HuH-7.5 (cell line): ENCODE measurements around the gene NHERF2.
A peak's percentile ranks its signal among the peaks of the same experiment; 100 is the strongest.

Source experiments
- DNase-seq: peaks from one replicate; pipeline ENCODE4 v3.0.0; 2011; ENCODE audit warnings: low spot score

Gene NHERF2

GRCh38 chr16:1991135-1991551 lies 35.6 kb upstream of the NHERF2 start:
- no peak for DNase-seq

DNA sequence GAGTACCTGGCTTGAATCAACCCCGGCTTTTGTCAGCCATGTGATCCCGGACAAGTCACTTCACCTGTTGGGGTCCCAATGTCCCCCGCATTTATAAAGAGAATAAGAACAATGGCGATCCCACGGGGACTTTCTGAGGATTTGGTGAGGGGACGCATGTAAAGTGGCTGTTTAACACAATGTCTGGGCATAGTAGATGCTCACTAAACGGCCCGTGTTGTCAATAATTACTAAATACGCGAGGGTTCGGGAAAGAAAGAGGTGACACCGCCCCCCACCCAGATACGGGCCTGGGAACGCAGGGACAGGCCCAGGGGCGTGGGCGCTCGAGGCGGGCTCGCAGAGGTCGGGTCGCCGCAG lies 35.1 kb upstream of the NHERF2 start:
- DNase-seq: no peak

GRCh38 chr16:1991948-1992703 lies 34.6 kb upstream of the NHERF2 start:
- DNase-seq: peak; percentile 92

DNA sequence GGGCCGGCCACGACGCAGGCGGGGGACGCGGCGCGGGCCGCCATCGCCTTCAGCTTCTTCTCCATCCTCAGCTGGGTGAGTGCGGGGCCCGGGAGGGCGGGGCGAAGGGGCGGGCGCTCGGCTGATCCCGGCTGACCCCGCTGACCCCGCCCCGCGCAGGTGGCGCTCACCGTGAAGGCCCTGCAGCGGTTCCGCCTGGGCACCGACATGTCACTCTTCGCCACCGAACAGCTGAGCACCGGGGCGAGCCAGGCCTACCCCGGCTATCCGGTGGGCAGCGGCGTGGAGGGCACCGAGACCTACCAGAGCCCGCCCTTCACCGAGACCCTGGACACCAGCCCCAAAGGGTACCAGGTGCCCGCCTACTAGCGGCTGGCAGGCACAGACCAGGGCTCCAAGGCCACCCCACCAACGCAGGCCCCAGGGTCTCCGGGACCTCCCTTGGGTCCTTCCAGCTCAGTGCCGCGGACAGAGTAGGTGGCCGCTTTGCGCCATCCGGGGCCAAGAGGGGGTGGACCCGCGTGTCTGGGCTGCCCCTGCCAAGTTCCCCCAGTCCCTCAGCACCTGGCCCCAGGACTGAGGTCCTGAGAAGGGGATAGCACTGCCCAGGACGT lies 33.9 kb upstream of the NHERF2 start:
- no peak for DNase-seq

GRCh38 chr16:1993731-1994131 lies 33.0 kb upstream of the NHERF2 start:
- DNase-seq: no peak

GRCh38 chr16:1997494-1998359 lies 29.0 kb upstream of the NHERF2 start:
- no peak for DNase-seq

DNA sequence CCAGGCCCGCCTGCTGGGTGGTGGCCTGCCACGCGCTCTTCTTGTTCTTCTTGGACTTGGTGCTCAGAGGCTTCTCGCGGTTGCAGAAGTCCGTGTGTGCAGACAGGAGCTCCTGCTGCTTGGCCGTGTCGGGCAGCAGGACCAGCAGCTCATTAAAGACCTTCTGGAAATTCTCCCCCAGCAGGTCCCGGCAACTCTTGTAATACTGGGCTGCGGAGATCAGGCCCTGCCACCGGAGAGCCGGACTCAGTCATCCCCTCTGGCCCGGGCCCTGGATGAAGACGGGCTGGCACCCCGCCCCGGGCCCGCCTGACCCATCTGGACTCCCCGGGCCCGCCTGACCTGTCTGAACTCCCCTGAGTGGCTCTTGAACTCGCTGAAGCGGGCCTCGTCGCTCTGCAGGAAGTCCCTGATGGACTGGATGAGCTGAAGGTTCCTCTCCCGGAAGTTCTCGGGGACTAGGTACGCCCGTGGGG lies 28.3 kb upstream of the NHERF2 start:
- no peak for DNase-seq

DNA sequence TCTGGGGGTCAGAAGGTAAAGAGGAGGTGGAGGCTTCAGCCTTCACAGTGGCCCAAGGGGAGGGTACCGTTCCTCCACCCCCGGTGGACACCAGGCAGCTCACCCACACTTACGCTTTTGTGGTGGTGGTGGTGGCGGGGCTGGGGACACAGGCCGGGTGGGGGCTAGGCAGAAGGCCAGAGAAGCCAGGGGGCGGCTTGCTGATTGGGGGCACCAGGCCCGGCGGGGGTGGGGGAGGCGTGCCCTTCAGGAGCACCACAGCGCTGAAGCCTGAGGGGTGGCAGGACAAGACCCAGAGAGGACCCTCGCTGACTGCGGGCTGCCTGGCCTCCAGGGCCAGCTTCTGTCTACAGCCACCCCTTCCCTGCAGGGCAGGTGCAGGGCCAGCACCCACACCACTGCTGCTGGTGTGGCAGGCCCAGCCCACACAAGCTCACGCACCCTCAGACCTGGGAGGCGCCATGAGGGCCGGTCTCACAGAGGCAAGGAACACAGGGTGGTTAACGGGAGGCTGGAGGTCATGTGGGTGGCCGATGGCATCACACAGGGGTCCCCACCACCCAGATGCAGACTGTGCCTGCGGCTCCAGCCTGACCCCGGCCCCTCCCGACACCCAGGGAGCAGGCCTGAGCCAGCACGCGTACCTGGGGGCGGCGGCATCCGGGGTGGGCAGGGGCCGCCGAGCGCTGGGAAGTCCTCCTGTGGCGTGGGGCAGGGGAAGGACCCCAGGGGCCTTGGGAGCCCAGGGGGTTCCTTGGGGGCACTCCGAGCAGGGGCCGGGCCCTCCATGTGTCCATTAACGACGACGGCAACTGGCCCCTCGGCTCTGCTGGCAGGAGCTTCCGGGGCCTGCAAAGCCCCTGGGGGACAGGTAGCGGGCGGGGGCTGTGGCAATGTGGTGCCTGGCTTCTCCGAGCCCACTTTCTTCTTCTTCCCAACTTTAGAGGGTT lies 27.6 kb upstream of the NHERF2 start:
- DNase-seq: no peak

DNA sequence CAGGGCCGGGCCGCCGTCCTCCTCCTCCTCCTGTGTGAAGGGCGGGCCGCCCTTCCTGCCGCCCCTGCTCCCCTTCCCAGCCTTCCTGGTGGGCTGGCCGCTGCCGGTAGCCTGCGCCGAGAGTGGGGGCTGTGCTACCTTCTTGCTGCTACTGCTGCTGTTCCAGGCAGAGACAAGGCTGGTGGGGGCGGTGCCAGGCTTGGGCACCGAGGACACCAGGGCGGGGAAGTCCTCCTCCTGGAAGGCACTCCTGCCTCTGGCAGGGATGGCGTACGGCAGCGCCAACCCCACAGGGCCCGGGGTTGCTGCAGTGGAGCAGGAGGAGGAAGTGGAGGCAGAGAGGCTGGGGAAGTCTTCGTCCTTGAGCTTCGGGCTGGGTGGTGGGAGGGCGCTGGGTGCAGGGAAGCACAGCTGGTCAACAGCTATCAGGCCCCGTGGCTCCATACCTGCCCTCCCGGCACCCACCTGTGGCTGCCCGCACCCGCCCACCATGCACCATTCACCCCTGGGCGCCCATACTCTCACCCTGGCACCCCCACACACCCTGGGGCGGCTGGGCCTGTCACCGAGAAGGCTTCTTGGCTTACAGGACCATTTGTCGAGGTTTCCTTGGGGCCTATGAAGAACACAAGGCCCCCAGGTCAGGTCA lies 26.7 kb upstream of the NHERF2 start:
- no peak for DNase-seq

DNA sequence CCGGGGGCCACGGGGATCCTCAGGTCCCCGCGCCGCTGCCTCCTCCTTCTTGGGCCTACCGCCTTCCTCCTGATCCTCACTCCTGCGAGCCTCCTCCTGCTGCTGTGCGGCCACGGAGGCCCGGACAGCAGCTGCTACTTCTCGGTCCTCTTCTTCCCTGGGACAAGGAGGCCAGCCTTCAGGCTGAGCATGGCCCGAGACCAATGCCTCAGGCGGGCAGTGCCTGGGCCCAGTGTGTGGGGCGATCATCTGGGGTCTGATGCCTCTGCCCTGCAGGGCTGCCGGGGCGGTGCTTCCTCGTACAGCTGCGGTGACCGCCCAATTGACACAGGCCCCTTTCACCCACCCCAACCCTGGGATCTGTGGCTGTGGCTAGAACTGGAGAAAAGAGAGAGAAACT lies 25.7 kb upstream of the NHERF2 start:
- no peak for DNase-seq

DNA sequence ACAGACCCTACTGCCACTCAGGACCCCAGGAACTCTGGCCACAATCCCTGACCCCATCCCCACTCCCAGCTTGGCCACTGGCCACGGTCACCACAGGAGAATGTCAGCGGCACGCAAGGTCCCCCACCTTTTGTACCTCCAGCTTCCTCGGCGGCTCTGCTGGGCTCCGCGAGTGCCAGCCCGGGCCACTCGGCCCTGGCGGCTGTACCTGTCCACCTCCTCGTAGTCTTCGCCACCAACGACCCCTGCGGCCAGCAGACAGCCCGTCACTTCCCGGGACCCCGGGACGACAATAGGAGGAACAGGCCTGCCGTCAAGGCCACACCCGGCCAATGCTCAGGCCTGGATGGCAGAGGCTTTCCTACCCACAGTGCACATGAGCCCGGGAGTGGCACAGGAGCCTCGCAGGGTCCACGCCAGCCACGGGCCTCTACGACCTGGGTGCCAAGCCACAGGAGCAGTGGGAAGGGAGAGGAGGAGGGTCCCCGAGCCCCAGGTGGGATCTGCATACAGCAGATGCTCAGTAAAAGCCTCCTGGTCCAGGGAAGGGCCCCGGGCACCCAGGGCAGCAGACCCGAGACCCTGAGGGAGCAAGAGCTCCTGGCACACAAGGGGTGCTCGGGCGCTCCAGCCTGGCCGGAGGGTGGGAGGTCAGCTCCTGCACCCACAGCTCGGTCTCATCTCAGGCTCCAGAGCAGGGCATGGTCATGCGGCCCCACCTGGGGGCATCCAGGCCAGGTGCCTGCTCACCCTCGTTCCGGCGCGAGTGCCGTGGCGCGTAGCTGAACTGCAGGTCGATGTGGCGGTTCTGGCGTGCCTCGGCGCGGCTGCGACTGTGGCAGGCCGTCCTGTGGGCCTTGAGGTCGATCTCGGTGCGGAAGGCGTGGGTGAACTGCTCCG lies 25.0 kb upstream of the NHERF2 start:
- DNase-seq: no peak

DNA sequence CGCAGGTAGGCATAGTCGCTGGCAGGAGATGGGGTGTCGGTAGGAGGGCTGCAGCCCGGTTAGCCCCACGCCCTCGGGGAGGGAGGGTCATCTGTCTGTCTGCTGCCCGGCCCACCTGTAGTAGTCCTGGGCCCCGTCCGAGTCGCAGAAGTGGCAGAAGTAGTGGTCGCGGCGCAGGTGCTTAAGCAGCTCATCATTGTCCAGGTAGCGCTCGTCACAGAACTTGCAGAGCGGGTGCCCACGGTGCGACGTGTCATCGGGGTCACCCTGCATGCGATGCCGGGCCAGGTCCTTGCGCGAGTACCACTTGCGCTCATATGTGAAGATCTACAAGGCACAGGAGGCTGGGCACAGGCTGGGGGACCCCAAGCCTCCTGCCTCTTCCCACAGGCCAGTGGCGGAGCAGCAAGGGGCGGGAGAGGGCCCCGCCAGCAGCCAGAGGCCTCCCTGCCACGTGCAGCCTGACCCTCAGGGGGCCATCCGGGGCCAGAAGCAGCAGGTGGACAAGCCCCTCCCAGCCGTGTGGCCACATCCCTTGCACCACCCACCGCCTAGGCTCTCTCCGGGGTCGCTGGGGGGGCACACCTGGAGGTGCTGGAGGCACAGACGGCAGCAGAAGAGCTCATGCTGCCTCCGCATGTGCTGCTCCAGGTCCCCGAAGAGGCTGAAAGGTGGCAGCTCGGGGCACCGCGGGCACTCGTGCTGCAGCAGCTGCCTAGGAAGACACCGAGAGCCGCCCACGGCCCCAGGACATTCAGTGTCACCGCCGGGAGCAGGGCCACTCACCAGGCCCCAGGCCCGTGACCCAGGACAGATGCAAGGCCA lies 24.1 kb upstream of the NHERF2 start:
- no peak for DNase-seq

DNA sequence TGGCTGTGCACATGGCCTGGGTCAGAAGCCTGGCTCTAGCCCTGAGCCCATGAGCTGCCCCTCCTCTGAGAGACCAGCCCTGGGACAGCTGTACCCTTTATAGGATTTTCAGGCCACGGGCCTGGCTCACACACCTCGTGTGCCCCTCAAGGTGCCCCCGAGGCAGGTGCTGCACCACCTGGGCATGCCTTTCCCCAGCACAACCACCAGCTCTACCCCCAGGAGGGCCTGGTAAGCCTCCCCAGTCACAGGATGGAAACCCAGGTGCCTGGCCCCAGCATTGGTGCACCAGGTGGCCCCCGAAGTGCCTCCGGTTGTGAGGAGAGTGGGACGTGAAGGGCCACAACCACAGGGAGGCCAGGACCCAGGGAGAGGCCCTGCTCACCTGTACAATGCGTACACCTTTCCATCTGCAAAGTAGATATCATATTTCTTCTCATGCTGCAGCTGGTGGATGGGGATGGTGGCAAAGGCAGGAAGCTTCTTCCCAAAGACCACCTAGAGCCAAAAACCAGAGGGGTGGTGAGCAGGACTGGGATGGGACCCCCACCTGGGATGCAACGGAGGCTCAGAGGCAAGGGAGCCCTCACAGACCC lies 23.4 kb upstream of the NHERF2 start:
- DNase-seq: no peak

DNA sequence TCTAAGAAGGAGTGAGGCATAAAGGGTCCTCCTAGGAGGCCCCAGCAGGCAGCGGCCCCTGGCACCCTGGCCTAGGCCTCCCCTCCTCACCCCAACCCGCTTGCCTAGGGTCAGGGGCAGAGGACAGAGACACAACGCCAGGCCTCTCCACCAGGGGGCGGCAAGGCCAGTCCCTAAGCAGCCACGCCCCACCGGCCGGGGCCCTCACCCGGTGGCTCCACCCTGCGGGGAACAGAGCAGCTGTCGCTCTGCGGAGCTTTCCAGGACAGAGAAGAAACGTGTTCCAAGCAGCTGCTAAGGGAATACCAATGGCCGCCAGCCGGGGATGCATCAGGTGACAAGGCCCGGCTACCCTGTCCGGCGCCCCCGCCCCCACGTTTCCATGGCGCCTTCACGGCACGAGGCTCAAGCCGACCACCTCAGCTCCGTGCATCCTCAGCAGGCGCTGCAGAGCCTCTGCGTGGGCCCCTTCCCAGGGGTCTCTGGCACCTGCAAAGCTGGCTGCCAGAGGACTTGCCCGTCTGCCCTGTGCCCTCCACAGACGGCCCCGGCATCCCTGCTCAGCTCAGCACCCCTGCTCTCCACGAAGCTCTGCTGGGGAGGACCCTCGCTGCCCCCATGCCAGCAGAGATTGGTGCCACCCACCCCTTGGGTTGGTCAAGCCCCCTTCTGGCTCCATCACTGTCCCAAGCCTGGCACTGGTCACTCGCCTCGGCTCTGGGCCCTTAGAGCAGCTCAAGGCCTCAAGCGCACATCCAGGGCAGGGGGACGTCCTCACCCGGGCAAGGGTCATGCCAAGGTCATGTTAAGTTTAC lies 22.7 kb upstream of the NHERF2 start:
- peak; percentile 97 for DNase-seq

DNA sequence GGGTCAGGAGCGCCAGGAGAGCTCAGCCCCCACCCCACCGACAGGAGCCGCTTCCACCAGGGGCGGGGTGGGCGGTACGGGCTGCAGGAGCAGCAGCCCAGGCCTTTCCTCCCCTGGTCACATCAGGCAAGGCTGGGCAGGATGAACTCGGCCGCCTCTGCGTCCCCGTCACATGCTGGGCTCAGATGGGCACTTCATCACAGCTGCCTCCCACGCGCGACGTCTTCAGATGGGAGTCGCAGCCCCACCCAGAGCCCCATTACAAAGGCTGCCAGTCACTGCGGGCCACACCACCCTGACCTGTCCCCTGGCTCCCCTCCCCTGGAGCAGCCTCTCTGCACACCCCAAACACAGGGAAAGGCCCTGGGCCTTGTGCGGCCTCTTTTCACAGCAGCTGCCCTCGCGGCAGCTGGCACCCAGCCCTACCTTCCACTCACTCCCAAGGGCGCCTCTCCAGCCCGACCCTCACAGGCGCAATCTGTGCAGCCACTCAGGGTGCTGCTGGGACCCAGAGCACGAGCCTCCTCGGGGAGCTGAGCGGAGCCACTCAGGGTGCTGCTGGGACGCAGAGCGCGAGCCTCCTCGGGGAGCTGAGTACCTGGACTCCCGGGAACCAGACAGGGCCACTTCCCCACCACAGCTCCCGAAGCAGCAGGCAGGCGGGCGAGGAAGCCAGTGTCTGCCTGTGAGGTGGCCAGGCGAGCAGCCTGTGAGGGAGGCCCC lies 21.7 kb upstream of the NHERF2 start:
- DNase-seq: no peak

DNA sequence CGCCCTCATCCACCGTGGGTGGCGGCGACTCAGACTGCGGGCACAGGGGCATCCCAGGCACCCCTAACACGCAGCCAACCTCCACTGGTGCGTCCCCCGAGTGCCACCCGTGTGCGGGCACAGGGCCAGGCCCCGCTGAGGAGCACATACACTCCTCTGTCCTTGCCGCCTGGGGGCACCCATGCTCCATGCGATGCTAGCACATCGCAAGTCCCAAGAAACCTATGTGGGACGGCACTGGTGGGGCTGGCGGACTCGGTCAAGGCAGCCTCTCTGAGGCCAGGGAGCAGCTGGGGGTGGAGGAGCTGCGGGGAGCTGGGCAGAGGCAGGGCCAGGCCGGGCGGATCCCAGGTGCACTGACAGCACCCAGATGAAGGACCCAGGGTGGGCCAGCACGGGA lies 21.1 kb upstream of the NHERF2 start:
- DNase-seq: no peak

GRCh38 chr16:2006317-2006716 lies 20.4 kb upstream of the NHERF2 start:
- DNase-seq: no peak
